Neural cell (in vitro differentiated cells): ENCODE data around the gene ENO1. TPM values are rescaled to one million over a fixed set of nuclear protein-coding genes. Genes with fewer than 3 reads are reported as not detected.
"Not testable (repeated sequence)": the region's sequence is repeated elsewhere in the genome, so short reads cannot be mapped to it uniquely, and the experiment has no call there.

ENCODE experiments used
- H2AFZ ChIP-seq: fragments of 200-600, 300-800 bp; sonication (generic), shearing (Covaris generic); 2 replicates; pipeline ENCODE4 v1.6.0; 2014; ENCODE audit warnings: low read depth, mild to moderate bottlenecking, antibody characterized with exemption, low read length, moderate library complexity
- H3F3A ChIP-seq: fragments of 200-600 bp; shearing (Covaris generic); 2 replicates; pipeline ENCODE4 v1.6.1; 2016; ENCODE audit warnings: mild to moderate bottlenecking, moderate library complexity, mixed read lengths, antibody characterized with exemption, low read length; ENCODE audit not compliant: insufficient read depth, poor library complexity, severe bottlenecking
- H3K27ac ChIP-seq: fragments of 200-600, 300-800 bp; sonication (generic), shearing (Covaris generic); 2 replicates; pipeline ENCODE4 v1.5.1; 2014; ENCODE audit warnings: mild to moderate bottlenecking, low read length, moderate library complexity
- H3K27me3 ChIP-seq: fragments of 300-800, 200-600 bp; sonication (generic), shearing (Covaris generic); 2 replicates; pipeline ENCODE4 v1.6.0; 2014; ENCODE audit warnings: mild to moderate bottlenecking, low read depth, low read length, moderate library complexity; ENCODE audit not compliant: insufficient read depth
- H3K36me3 ChIP-seq: fragments of 300-800, 200-600 bp; sonication (generic), shearing (Covaris generic); 2 replicates; pipeline ENCODE4 v1.5.1; 2014; ENCODE audit warnings: mild to moderate bottlenecking, antibody characterized with exemption, low read length, moderate library complexity; ENCODE audit not compliant: insufficient read depth
- H3K4me2 ChIP-seq: fragments of 300-800, 200-600 bp; sonication (generic), shearing (Covaris generic); 2 replicates; pipeline ENCODE4 v1.6.0; 2014; ENCODE audit warnings: mild to moderate bottlenecking, low read length
- H3K4me3 ChIP-seq: fragments of 300-800, 200-600 bp; sonication (generic), shearing (Covaris generic); 2 replicates; pipeline ENCODE4 v1.5.1; 2014; ENCODE audit warnings: mild to moderate bottlenecking, low read length, moderate library complexity
- H3K79me2 ChIP-seq: fragments of 200-600 bp; shearing (Covaris generic); replicated peaks from 2 replicates; pipeline ENCODE4 v1.6.0; 2014; ENCODE audit warnings: mild to moderate bottlenecking, low read length, moderate library complexity; ENCODE audit not compliant: insufficient read depth
- H3K9ac ChIP-seq: fragments of 300-800, 200-600 bp; sonication (generic), shearing (Covaris generic); 2 replicates; pipeline ENCODE4 v1.6.1; 2016; ENCODE audit warnings: mild to moderate bottlenecking, low read length, mixed read lengths
- H3K9me2 ChIP-seq: fragments of 200-600 bp; shearing (Covaris generic); 2 replicates; pipeline ENCODE4 v1.6.1; 2016; ENCODE audit warnings: mild to moderate bottlenecking, low read length, mixed read lengths; ENCODE audit not compliant: insufficient read depth
- H3K9me3 ChIP-seq: fragments of 200-600, 300-800 bp; sonication (generic), shearing (Covaris generic); 2 replicates; pipeline ENCODE4 v1.6.1; 2016; ENCODE audit warnings: mild to moderate bottlenecking, mixed run types, low read length, moderate library complexity, mixed read lengths
- H4K20me1 ChIP-seq: fragments of 200-600 bp; shearing (Covaris generic); 2 replicates; pipeline ENCODE4 v1.6.1; 2016; ENCODE audit warnings: mild to moderate bottlenecking, mixed run types; ENCODE audit not compliant: insufficient read depth
- EP300 ChIP-seq: fragments of 450-650 bp; conservative IDR thresholded peaks from 2 replicates; pipeline ENCODE4 v1.6.1; 2014; ENCODE audit warnings: antibody characterized with exemption, mild to moderate bottlenecking, moderate library complexity; ENCODE audit not compliant: poor library complexity, severe bottlenecking
- EZH2 ChIP-seq: fragments of 200-600, 300-800 bp; shearing (Covaris generic), sonication (generic); IDR thresholded peaks from 2 replicates; pipeline ENCODE4 v1.6.1; 2014; ENCODE audit warnings: antibody characterized with exemption, low read length, borderline replicate concordance, mild to moderate bottlenecking; ENCODE audit not compliant: insufficient read depth, poor library complexity, severe bottlenecking
- MXI1 ChIP-seq: fragments of 450-650 bp; conservative IDR thresholded peaks from 2 replicates; pipeline ENCODE4 v1.6.1; 2014; ENCODE audit warnings: antibody characterized with exemption, mild to moderate bottlenecking; ENCODE audit not compliant: poor library complexity, severe bottlenecking
- POLR2AphosphoS5 ChIP-seq: IDR thresholded peaks from 2 replicates; pipeline ENCODE4 v1.6.1; 2012
- RAD21 ChIP-seq: fragments of 450-650 bp; conservative IDR thresholded peaks from 2 replicates; pipeline ENCODE4 v1.6.1; 2014; ENCODE audit warnings: antibody characterized with exemption, mild to moderate bottlenecking, moderate library complexity
- SMC3 ChIP-seq: fragments of 450-650 bp; conservative IDR thresholded peaks from 2 replicates; pipeline ENCODE4 v1.6.1; 2014; ENCODE audit warnings: antibody characterized with exemption, mild to moderate bottlenecking, moderate library complexity; ENCODE audit not compliant: poor library complexity
- TAF1 ChIP-seq: IDR thresholded peaks from 2 replicates; pipeline ENCODE4 v1.6.1; 2012; ENCODE audit warnings: low read depth
- polyA plus RNA-seq: library from polyadenylated mRNA; depleted of rRNA; stranded (reverse); fragments of >200 nt; gene quantifications from 2 replicates; pipeline ENCODE4 v1.2.3, GENCODE V29; 2014
- TF ChIP-seq, protein P1 (sequence below): IDR thresholded peaks from 2 replicates; pipeline ENCODE4 v1.6.1; 2012; ENCODE audit warnings: borderline replicate concordance
- TF ChIP-seq, protein P2 (sequence below): fragments of 450-650 bp; IDR thresholded peaks from 2 replicates; pipeline ENCODE4 v1.5.1; 2014; ENCODE audit warnings: antibody characterized with exemption, mild to moderate bottlenecking, moderate library complexity; ENCODE audit not compliant: poor library complexity, severe bottlenecking

Gene ENO1
- polyA plus RNA-seq, 1 donor from 2014 or later: 199 TPM

DNA sequence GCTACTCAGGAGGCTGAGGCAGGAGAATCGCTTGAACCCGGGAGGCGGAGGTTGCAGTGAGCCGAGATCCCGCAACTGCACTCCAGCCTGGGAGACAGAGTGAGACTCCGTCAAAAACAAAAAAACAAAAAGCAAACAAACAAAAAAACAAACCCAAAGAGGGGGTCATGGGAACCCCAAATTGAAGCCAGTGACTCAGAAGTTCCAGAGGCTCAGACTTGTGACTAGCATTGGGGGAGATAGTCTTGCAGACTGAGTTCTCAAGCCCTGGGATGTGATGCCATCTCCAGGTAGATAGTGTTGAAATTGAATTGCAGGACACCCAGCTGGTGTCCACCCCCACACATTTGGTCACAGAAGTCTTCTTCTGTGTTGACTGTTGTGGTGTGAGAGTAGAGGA is 24.9 kb upstream of the ENO1 start:
- no peaks in the 10 kb centered on the region for H3K27me3 ChIP-seq
- H3K4me2 ChIP-seq: no peak overlapping the region
- H3K4me3 ChIP-seq: no peak overlapping the region
- H3K36me3 ChIP-seq: no peaks in the 10 kb centered on the region
- H2AFZ ChIP-seq: no peak overlapping the region
- H3K79me2 ChIP-seq: no peaks in the 10 kb centered on the region
- no peaks in the 10 kb centered on the region for H3K9me3 ChIP-seq
- H3K9me2 ChIP-seq: no peaks in the 10 kb centered on the region
- no peaks in the 10 kb centered on the region for H4K20me1 ChIP-seq
- no peak overlapping the region for H3K9ac ChIP-seq
- no peak for TF ChIP-seq EZH2
- TF ChIP-seq TAF1: no peak
- no peak for TF ChIP-seq RAD21
- TF ChIP-seq EP300: no peak
- TF ChIP-seq, protein P1, sequence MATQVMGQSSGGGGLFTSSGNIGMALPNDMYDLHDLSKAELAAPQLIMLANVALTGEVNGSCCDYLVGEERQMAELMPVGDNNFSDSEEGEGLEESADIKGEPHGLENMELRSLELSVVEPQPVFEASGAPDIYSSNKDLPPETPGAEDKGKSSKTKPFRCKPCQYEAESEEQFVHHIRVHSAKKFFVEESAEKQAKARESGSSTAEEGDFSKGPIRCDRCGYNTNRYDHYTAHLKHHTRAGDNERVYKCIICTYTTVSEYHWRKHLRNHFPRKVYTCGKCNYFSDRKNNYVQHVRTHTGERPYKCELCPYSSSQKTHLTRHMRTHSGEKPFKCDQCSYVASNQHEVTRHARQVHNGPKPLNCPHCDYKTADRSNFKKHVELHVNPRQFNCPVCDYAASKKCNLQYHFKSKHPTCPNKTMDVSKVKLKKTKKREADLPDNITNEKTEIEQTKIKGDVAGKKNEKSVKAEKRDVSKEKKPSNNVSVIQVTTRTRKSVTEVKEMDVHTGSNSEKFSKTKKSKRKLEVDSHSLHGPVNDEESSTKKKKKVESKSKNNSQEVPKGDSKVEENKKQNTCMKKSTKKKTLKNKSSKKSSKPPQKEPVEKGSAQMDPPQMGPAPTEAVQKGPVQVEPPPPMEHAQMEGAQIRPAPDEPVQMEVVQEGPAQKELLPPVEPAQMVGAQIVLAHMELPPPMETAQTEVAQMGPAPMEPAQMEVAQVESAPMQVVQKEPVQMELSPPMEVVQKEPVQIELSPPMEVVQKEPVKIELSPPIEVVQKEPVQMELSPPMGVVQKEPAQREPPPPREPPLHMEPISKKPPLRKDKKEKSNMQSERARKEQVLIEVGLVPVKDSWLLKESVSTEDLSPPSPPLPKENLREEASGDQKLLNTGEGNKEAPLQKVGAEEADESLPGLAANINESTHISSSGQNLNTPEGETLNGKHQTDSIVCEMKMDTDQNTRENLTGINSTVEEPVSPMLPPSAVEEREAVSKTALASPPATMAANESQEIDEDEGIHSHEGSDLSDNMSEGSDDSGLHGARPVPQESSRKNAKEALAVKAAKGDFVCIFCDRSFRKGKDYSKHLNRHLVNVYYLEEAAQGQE: no peak
- TF ChIP-seq MXI1: no peak
- TF ChIP-seq, protein P2, sequence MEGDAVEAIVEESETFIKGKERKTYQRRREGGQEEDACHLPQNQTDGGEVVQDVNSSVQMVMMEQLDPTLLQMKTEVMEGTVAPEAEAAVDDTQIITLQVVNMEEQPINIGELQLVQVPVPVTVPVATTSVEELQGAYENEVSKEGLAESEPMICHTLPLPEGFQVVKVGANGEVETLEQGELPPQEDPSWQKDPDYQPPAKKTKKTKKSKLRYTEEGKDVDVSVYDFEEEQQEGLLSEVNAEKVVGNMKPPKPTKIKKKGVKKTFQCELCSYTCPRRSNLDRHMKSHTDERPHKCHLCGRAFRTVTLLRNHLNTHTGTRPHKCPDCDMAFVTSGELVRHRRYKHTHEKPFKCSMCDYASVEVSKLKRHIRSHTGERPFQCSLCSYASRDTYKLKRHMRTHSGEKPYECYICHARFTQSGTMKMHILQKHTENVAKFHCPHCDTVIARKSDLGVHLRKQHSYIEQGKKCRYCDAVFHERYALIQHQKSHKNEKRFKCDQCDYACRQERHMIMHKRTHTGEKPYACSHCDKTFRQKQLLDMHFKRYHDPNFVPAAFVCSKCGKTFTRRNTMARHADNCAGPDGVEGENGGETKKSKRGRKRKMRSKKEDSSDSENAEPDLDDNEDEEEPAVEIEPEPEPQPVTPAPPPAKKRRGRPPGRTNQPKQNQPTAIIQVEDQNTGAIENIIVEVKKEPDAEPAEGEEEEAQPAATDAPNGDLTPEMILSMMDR: no peak
- TF ChIP-seq SMC3: no peak
- TF ChIP-seq POLR2AphosphoS5: no peak
- no peak overlapping the region for H3K27ac ChIP-seq
- no peaks in the 10 kb centered on the region for H3F3A ChIP-seq

DNA sequence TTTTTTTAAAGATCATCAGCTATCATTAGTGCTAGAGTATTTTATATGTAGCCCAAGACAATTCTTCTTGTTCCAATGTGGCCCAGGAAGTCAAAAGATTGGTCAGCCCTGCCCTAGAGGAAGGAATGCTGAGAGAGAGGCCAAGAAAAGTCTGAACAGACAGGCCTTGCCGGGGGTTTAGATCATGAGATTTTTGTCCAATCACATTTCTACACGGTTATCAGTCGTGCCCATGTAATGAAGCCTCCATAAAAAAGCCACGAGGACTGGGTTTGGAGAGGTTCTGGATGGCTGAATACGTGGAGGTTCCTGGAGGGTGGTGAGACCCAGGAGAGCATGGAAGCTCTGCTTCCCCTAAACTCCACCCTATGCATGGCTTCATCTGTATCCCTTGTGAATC is 24.3 kb upstream of the ENO1 start:
- H3K27me3 ChIP-seq: no peaks in the 10 kb centered on the region
- no peak overlapping the region for H3K27ac ChIP-seq
- no peak overlapping the region for H3K4me3 ChIP-seq
- no peak overlapping the region for H3K4me2 ChIP-seq
- no peak overlapping the region for H3K9ac ChIP-seq
- no peaks in the 10 kb centered on the region for H3F3A ChIP-seq
- H4K20me1 ChIP-seq: no peaks in the 10 kb centered on the region
- no peaks in the 10 kb centered on the region for H3K79me2 ChIP-seq
- H2AFZ ChIP-seq: no peak overlapping the region
- H3K36me3 ChIP-seq: no peaks in the 10 kb centered on the region
- no peaks in the 10 kb centered on the region for H3K9me2 ChIP-seq
- TF ChIP-seq, protein P2: no peak
- TF ChIP-seq, protein P1: no peak
- TF ChIP-seq MXI1: no peak
- TF ChIP-seq EP300: no peak
- H3K9me3 ChIP-seq: no peaks in the 10 kb centered on the region

DNA sequence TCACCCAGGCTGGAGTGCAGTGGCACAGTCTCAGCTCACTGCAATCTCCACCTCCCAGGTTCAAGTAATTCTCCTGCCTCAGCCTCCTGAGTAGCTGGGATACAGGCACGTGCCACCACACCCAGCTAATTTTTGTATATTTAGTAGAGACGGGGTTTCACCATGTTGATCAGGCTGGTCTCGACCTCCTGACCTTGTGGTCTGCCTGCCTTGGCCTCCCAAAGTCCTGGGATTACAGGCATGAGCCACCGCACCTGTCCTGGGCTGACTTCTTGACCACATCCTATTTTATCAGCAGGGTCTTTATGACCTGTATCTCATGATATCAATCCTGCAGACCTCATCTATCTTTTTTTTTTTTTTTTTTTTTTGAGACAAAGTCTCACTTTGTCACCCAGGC is 22.2 kb upstream of the ENO1 start:
- not testable (repeated sequence) for H4K20me1 ChIP-seq, H3K9me2 ChIP-seq, H3K79me2 ChIP-seq, H2AFZ ChIP-seq, H3K4me3 ChIP-seq, H3K4me2 ChIP-seq, H3K9ac ChIP-seq, H3K36me3 ChIP-seq, H3K27me3 ChIP-seq, H3K9me3 ChIP-seq, H3F3A ChIP-seq, H3K27ac ChIP-seq
